Fibroblast of lung (primary cell): ENCODE measurements around the gene IP6K3. TPM values are rescaled to one million over a fixed set of nuclear protein-coding genes. Genes with fewer than 3 reads are reported as not detected.

ENCODE experiments used
- DNase-seq, 2 donors: peaks; one replicate each; pipeline versions ENCODE4 v3.0.0 to v3.0.0-alpha.2; 2010; ENCODE audit warnings: low read depth in 2 of 2
- H2AFZ ChIP-seq: 2 replicates; pipeline ENCODE4 v1.5.1; 2012; ENCODE audit warnings: low read length, control low read depth, inconsistent platforms
- H3K27ac ChIP-seq: 2 replicates; pipeline ENCODE4 v1.5.1; 2011; ENCODE audit warnings: low read length, control low read depth; ENCODE audit not compliant: insufficient read depth
- H3K27me3 ChIP-seq: 2 replicates; pipeline ENCODE4 v1.5.1; 2011; ENCODE audit warnings: mild to moderate bottlenecking, low read length; ENCODE audit not compliant: control insufficient read depth, insufficient read depth
- H3K36me3 ChIP-seq: 2 replicates; pipeline ENCODE4 v1.5.1; 2011; ENCODE audit warnings: low read length; ENCODE audit not compliant: control insufficient read depth, insufficient read depth
- H3K4me1 ChIP-seq: 2 replicates; pipeline ENCODE4 v1.5.1; 2011; ENCODE audit warnings: low read length; ENCODE audit not compliant: control insufficient read depth, insufficient read depth; ENCODE audit errors: extremely low read depth
- H3K4me2 ChIP-seq: 2 replicates; pipeline ENCODE4 v1.5.1; 2011; ENCODE audit warnings: low read length, control low read depth; ENCODE audit not compliant: insufficient read depth; ENCODE audit errors: extremely low read depth
- H3K4me3 ChIP-seq, 4 experiments: fragments of 200-600 bp in 1 of 4; sonication (generic) in 1 of 4; replicated peaks in 1 of 4; 2 replicates each; pipeline ENCODE4 v1.5.1; 2011 to 2016; ENCODE audit warnings: low read length in 4 of 4, low read depth in 3 of 4, mild to moderate bottlenecking in 3 of 4, control low read depth in 2 of 4, inconsistent platforms in 1 of 4, mixed read lengths in 1 of 4; ENCODE audit not compliant: insufficient read depth in 1 of 4; ENCODE audit errors: control extremely low read depth in 1 of 4
- H3K79me2 ChIP-seq: 2 replicates; pipeline ENCODE4 v1.5.1; 2012; ENCODE audit warnings: mild to moderate bottlenecking, low read length, inconsistent platforms; ENCODE audit not compliant: control insufficient read depth, insufficient read depth
- H3K9ac ChIP-seq: 2 replicates; pipeline ENCODE4 v1.5.1; 2011; ENCODE audit warnings: mild to moderate bottlenecking, low read length, control low read depth; ENCODE audit not compliant: insufficient read depth
- H3K9me3 ChIP-seq: 2 replicates; pipeline ENCODE4 v1.5.1; 2012; ENCODE audit warnings: low read depth, low read length; ENCODE audit not compliant: control insufficient read depth, insufficient read depth
- H4K20me1 ChIP-seq: 2 replicates; pipeline ENCODE4 v1.5.1; 2011; ENCODE audit warnings: low read length; ENCODE audit not compliant: control insufficient read depth, insufficient read depth; ENCODE audit errors: extremely low read depth
- CTCF ChIP-seq, 2 donors: IDR thresholded peaks in 1 of 2; conservative IDR thresholded peaks in 1 of 2; 1 replicate in 1 of 2; 2 replicates in 1 of 2; pipeline ENCODE4 v1.5.1; 2011 to 2012; ENCODE audit warnings: low read length in 2 of 2, control low read depth in 1 of 2, inconsistent platforms in 1 of 2, low read depth in 1 of 2, mild to moderate bottlenecking in 1 of 2
- EZH2 ChIP-seq: IDR thresholded peaks from 2 replicates; pipeline ENCODE4 v1.5.1; 2012; ENCODE audit warnings: low read length, control low read depth, mild to moderate bottlenecking; ENCODE audit errors: missing control alignments
- polyA plus RNA-seq, 2 donors: library from polyadenylated mRNA; depleted of rRNA in 1 of 2; stranded (reverse) in 1 of 2; unstranded in 1 of 2; fragments of >200 nt; gene quantifications; 2 replicates each; pipeline ENCODE4 v1.2.1, GENCODE V29; 2011 to 2012; ENCODE audit warnings: missing spikeins in 1 of 2
- total RNA-seq: library from RNA; depleted of rRNA; stranded (reverse); fragments of >200 nt; gene quantifications from 2 replicates; pipeline ENCODE4 v1.2.1, GENCODE V29; 2014

Gene IP6K3
- total and polyA plus RNA-seq, 2 donors (not counting 1 experiment from before 2014, with no cell fraction given), result 0.84 to 5.4 TPM

GRCh38 chr6:33755070-33755869 is 8.6 kb upstream of the IP6K3 start:
- Histone ChIP-seq H3K36me3 (no peaks in the 10 kb centered on the region), H3K4me3 (no peak overlapping the region), H3K9ac (no peak overlapping the region), H3K27ac (no peak overlapping the region), H3K9me3 (no peaks in the 10 kb centered on the region), H3K27me3 (no peaks in the 10 kb centered on the region), H4K20me1 (no peaks in the 10 kb centered on the region), H2AFZ (no peak overlapping the region), H3K4me1 (peaks cover 14% of the 10 kb centered on the region), H3K79me2 (no peaks in the 10 kb centered on the region), H3K4me2 (no peak overlapping the region)
- no peak for TF ChIP-seq EZH2
- no peak for TF ChIP-seq CTCF (conservative IDR thresholded peaks at IDR 0.05 in 1 of 2, IDR thresholded peaks at IDR 0.05 in 1 of 2; ENCODE audit: low read depth in 1 of 2, low read length in 2 of 2)
- no peak for DNase-seq

- Histone ChIP-seq H3K36me3 (no peaks in the 10 kb centered on the region), H3K4me2 (no peak overlapping the region)
- TF ChIP-seq CTCF (conservative IDR thresholded peaks at IDR 0.05 in 1 of 2, IDR thresholded peaks at IDR 0.05 in 1 of 2; ENCODE audit: low read depth in 1 of 2, low read length in 2 of 2), result no peak
- no peak for TF ChIP-seq EZH2
Observed at GRCh38 chr6:33754222-33754621, 7.5 kb upstream of the IP6K3 start.

GRCh38 chr6:33752646-33753015 is 5.9 kb upstream of the IP6K3 start:
- Histone ChIP-seq H3K4me2 (no peak overlapping the region), H2AFZ (no peak overlapping the region), H3K79me2 (no peaks in the 10 kb centered on the region), H3K4me3 (no peak overlapping the region), H3K4me1 (peaks cover 14% of the 10 kb centered on the region), H4K20me1 (no peaks in the 10 kb centered on the region), H3K36me3 (no peaks in the 10 kb centered on the region), H3K27ac (no peak overlapping the region), H3K9me3 (no peaks in the 10 kb centered on the region), H3K9ac (no peak overlapping the region), H3K27me3 (no peaks in the 10 kb centered on the region)
- TF ChIP-seq EZH2 (no peak), CTCF (conservative IDR thresholded peaks at IDR 0.05 in 1 of 2, IDR thresholded peaks at IDR 0.05 in 1 of 2; ENCODE audit: low read depth in 1 of 2, low read length in 2 of 2) (no peak)
- DNase-seq, result no peak

More at GRCh38 chr6:33754222-33754621, 7.5 kb upstream of the IP6K3 start:
- Histone ChIP-seq H3K4me1 (peaks cover 14% of the 10 kb centered on the region), H3K79me2 (no peaks in the 10 kb centered on the region), H3K27ac (no peak overlapping the region), H3K27me3 (no peaks in the 10 kb centered on the region), H3K9me3 (no peaks in the 10 kb centered on the region), H3K9ac (no peak overlapping the region), H4K20me1 (no peaks in the 10 kb centered on the region), H2AFZ (no peak overlapping the region), H3K4me3 (no peak overlapping the region)
- no peak for DNase-seq
